H1 (cell line): ENCODE results near the gene LAMA4. TPM values are rescaled to one million over a fixed set of nuclear protein-coding genes. Genes with fewer than 3 reads are reported as not detected.

Experiments used
- CTCF ChIA-PET: fragments of 300-600 bp; sonication (Branson Sonifier 250); formaldehyde crosslinking; loops from one replicate; lab custom pipeline; 2021; ENCODE audit not compliant: partially characterized antibody; lab: Charles Lee
- POLR2A ChIA-PET: fragments of 300-600 bp; sonication (Branson Sonifier 250); formaldehyde crosslinking; loops from one replicate; lab custom pipeline; 2021; ENCODE audit warnings: inconsistent platforms; ENCODE audit not compliant: partially characterized antibody; lab: Charles Lee
- DNase-seq, 2 experiments: peaks; one replicate each; pipeline versions ENCODE4 v3.0.0 to v3.0.0-alpha.2; 2010 to 2022; ENCODE audit warnings: low spot score in 2 of 2, low read depth in 1 of 2, mixed read lengths in 1 of 2
- FAIRE-seq: peaks from 2 replicates; lab custom pipeline; 2011; peaks lifted over from hg19 to GRCh38; lab: Jason Lieb, UNC
- H2AFZ ChIP-seq: 2 replicates; pipeline ENCODE4 v1.8.1; 2012; ENCODE audit warnings: low read length, inconsistent platforms
- H2AK5ac ChIP-seq: 2 replicates; pipeline ENCODE4 v1.6.1; 2013; ENCODE audit warnings: low read depth, low read length
- H2BK120ac ChIP-seq: replicated peaks from 2 replicates; pipeline ENCODE3; 2013; ENCODE audit warnings: low read depth, low read length, inconsistent platforms
- H2BK12ac ChIP-seq: 2 replicates; pipeline ENCODE4 v1.6.1; 2013; ENCODE audit warnings: low read depth, low read length
- H2BK15ac ChIP-seq: 2 replicates; pipeline ENCODE4 v1.6.1; 2013; ENCODE audit warnings: low read length
- H2BK20ac ChIP-seq: 2 replicates; pipeline ENCODE4 v1.6.1; 2013; ENCODE audit warnings: low read length
- H2BK5ac ChIP-seq: 2 replicates; pipeline ENCODE4 v1.6.1; 2013; ENCODE audit warnings: low read depth, low read length
- H3K14ac ChIP-seq: 2 replicates; pipeline ENCODE4 v1.6.1; 2013; ENCODE audit warnings: inconsistent platforms; ENCODE audit not compliant: insufficient read length
- H3K18ac ChIP-seq: 2 replicates; pipeline ENCODE4 v1.6.1; 2013; ENCODE audit warnings: low read length; ENCODE audit errors: extremely low read depth
- H3K23ac ChIP-seq: 2 replicates; pipeline ENCODE4 v1.6.1; 2013; ENCODE audit warnings: inconsistent platforms; ENCODE audit not compliant: insufficient read length
- H3K23me2 ChIP-seq: 2 replicates; pipeline ENCODE4 v1.6.1; 2013; ENCODE audit warnings: low read depth, low read length
- H3K27ac ChIP-seq: 2 replicates; pipeline ENCODE4 v1.6.1; 2011; ENCODE audit warnings: low read depth, low read length, inconsistent platforms
- H3K27me3 ChIP-seq, 4 experiments: replicated peaks in 1 of 4; 1 replicate in 1 of 4; 2 replicates in 3 of 4; pipeline versions ENCODE4 v1.6.1 to v1.8.1; 2011 to 2013; ENCODE audit warnings: low read length in 3 of 4, mild to moderate bottlenecking in 3 of 4, inconsistent platforms in 2 of 4, mixed read lengths in 2 of 4, moderate library complexity in 1 of 4; ENCODE audit not compliant: control insufficient read depth in 3 of 4, insufficient read depth in 3 of 4; ENCODE audit errors: extremely low read depth in 1 of 4
- H3K36me3 ChIP-seq, 4 experiments: 2 replicates each; pipeline versions ENCODE4 v1.6.1 to v1.8.1; 2011 to 2013; ENCODE audit warnings: mild to moderate bottlenecking in 4 of 4, low read length in 3 of 4, moderate library complexity in 2 of 4, control low read depth in 1 of 4, inconsistent platforms in 1 of 4; ENCODE audit not compliant: insufficient read depth in 4 of 4, control insufficient read depth in 2 of 4
- H3K4ac ChIP-seq: replicated peaks from 2 replicates; pipeline ENCODE3; 2013; ENCODE audit warnings: low read length, low read depth, mixed read lengths, inconsistent platforms; ENCODE audit not compliant: insufficient read length
- H3K4me1 ChIP-seq, 4 experiments: replicated peaks in 1 of 4; 1 replicate in 1 of 4; 2 replicates in 3 of 4; pipeline versions ENCODE4 v1.6.1 to v1.8.1; 2011 to 2013; ENCODE audit warnings: low read length in 3 of 4, inconsistent platforms in 2 of 4, mixed read lengths in 1 of 4; ENCODE audit not compliant: insufficient read depth in 4 of 4, control insufficient read depth in 3 of 4
- H3K4me2 ChIP-seq, 2 experiments: 2 replicates each; pipeline versions ENCODE4 v1.6.1 to v1.8.1; 2011 to 2013; ENCODE audit warnings: low read depth in 2 of 2, low read length in 2 of 2, control low read depth in 1 of 2, inconsistent platforms in 1 of 2, mild to moderate bottlenecking in 1 of 2; ENCODE audit not compliant: insufficient read depth in 1 of 2
- H3K4me3 ChIP-seq, 4 experiments: fragments of 200-600, 300-600 bp in 1 of 4; sonication (generic), shearing (Covaris generic), sonication (Bioruptor Twin) in 1 of 4; 2 replicates each; pipeline versions ENCODE4 v1.5.1 to v1.8.1; 2011 to 2016; ENCODE audit warnings: low read length in 4 of 4, low read depth in 3 of 4, control low read depth in 2 of 4, inconsistent platforms in 2 of 4, mild to moderate bottlenecking in 2 of 4, mixed read lengths in 1 of 4, moderate library complexity in 1 of 4; ENCODE audit not compliant: insufficient read depth in 2 of 4; ENCODE audit errors: extremely low read depth in 1 of 4
- H3K56ac ChIP-seq: replicated peaks from 2 replicates; pipeline ENCODE3; 2013; ENCODE audit warnings: low read depth, mild to moderate bottlenecking, mixed read lengths, low read length, inconsistent platforms; ENCODE audit not compliant: insufficient read length
- H3K79me1 ChIP-seq: 2 replicates; pipeline ENCODE4 v1.6.1; 2013; ENCODE audit warnings: low read depth, low read length, control low read depth
- H3K79me2 ChIP-seq, 2 experiments: 2 replicates each; pipeline versions ENCODE4 v1.6.1 to v1.8.1; 2012 to 2013; ENCODE audit warnings: low read length in 2 of 2, mild to moderate bottlenecking in 2 of 2, inconsistent platforms in 1 of 2; ENCODE audit not compliant: insufficient read depth in 2 of 2, control insufficient read depth in 1 of 2
- H3K9ac ChIP-seq, 4 experiments: replicated peaks in 1 of 4; 1 replicate in 1 of 4; 2 replicates in 3 of 4; pipeline versions ENCODE4 v1.6.1 to v1.8.1; 2011 to 2013; ENCODE audit warnings: low read depth in 3 of 4, low read length in 3 of 4, control low read depth in 2 of 4, mild to moderate bottlenecking in 2 of 4, moderate library complexity in 2 of 4, inconsistent platforms in 1 of 4; ENCODE audit errors: extremely low read depth in 1 of 4
- H3K9me3 ChIP-seq, 2 experiments: 2 replicates each; pipeline versions ENCODE4 v1.6.1 to v1.8.1; 2012 to 2013; ENCODE audit warnings: mild to moderate bottlenecking in 2 of 2, moderate library complexity in 2 of 2, control low read depth in 1 of 2, inconsistent platforms in 1 of 2, low read depth in 1 of 2, low read length in 1 of 2, mixed read lengths in 1 of 2; ENCODE audit not compliant: insufficient read depth in 2 of 2
- H4K20me1 ChIP-seq, 2 experiments: replicated peaks in 1 of 2; 2 replicates each; pipeline versions ENCODE3 to v1.8.1; 2011 to 2013; ENCODE audit warnings: inconsistent platforms in 2 of 2, low read length in 2 of 2, mild to moderate bottlenecking in 1 of 2; ENCODE audit not compliant: insufficient read depth in 2 of 2, control insufficient read depth in 1 of 2
- H4K5ac ChIP-seq: 2 replicates; pipeline ENCODE4 v1.6.1; 2013; ENCODE audit warnings: low read length, low read depth, mixed read lengths, inconsistent platforms; ENCODE audit not compliant: insufficient read length
- H4K8ac ChIP-seq: 2 replicates; pipeline ENCODE4 v1.8.0; 2013; ENCODE audit warnings: mild to moderate bottlenecking, moderate library complexity, low read length, inconsistent platforms; ENCODE audit not compliant: insufficient read depth; ENCODE audit errors: extremely low read depth
- H4K91ac ChIP-seq: replicated peaks from 2 replicates; pipeline ENCODE3; 2013; ENCODE audit warnings: low read length, mixed read lengths, inconsistent platforms; ENCODE audit not compliant: insufficient read length
- BRCA1 ChIP-seq: IDR thresholded peaks from 2 replicates; pipeline ENCODE4 v1.6.1; 2012; ENCODE audit warnings: low read depth, low read length, improper control_type of control experiment
- RAD21 ChIP-seq, 2 experiments: IDR thresholded peaks in 1 of 2; conservative IDR thresholded peaks in 1 of 2; 2 replicates each; pipeline ENCODE4 v1.6.1; 2011; ENCODE audit warnings: low read depth in 2 of 2, low read length in 2 of 2, improper control_type of control experiment in 1 of 2, inconsistent platforms in 1 of 2, mild to moderate bottlenecking in 1 of 2, moderate library complexity in 1 of 2
- SP1 ChIP-seq: IDR thresholded peaks from 2 replicates; pipeline ENCODE4 v1.6.1; 2011; ENCODE audit warnings: low read depth, low read length
- YY1 ChIP-seq: IDR thresholded peaks from 2 replicates; pipeline ENCODE4 v1.6.1; 2011; ENCODE audit warnings: low read depth, mild to moderate bottlenecking, low read length
- WGBS, 2 experiments: shearing (Covaris generic) in 1 of 2; methylation state at CpG; one replicate each; pipeline versions ENCODE4 v1.1.6 to v1.1.7; 2013 to 2015; ENCODE audit warnings: low lambda C conversion rate in 2 of 2, mixed read lengths in 2 of 2, inconsistent platforms in 1 of 2, low coverage in 1 of 2, missing lambda C conversion rate in 1 of 2; ENCODE audit not compliant: insufficient replicate concordance in 2 of 2, insufficient coverage in 1 of 2, insufficient read length in 1 of 2; ENCODE audit errors: extremely low coverage in 1 of 2, missing lambda C conversion rate in 1 of 2; 5-methylcytosine and 5-hydroxymethylcytosine counted together
- polyA plus RNA-seq, 7 experiments: library from polyadenylated mRNA; depleted of rRNA in 3 of 7; stranded (reverse) in 5 of 7; unstranded in 2 of 7; fragments of >200 nt in 5 of 7; fragments of 200-250 nt in 2 of 7; gene quantifications; 1 replicate in 5 of 7; 2 replicates in 1 of 7; 4 replicates in 1 of 7; pipeline versions ENCODE4 v1.2.1 to v1.2.3, GENCODE V29; 2011 to 2013; ENCODE audit warnings: missing spikeins in 2 of 7, mixed read lengths in 2 of 7
- total RNA-seq: library from RNA; stranded (reverse); fragmentation: NEBNext Ultra II Directional; extraction: Animal tissue kit (Norgen Biotek cat#: 25700); gene quantifications from 2 replicates; pipeline ENCODE4 v1.2.1, GENCODE V29; 2021
- TF ChIP-seq, protein P1 (sequence below), 3 experiments: IDR thresholded peaks; 1 replicate in 2 of 3; 2 replicates in 1 of 3; pipeline versions ENCODE4 v1.5.1 to v1.6.1; 2011; ENCODE audit warnings: low read length in 3 of 3, mild to moderate bottlenecking in 3 of 3, inconsistent platforms in 2 of 3, low read depth in 1 of 3, moderate library complexity in 1 of 3; ENCODE audit not compliant: insufficient read depth in 1 of 3; ENCODE audit errors: control extremely low read depth in 1 of 3

LAMA4 gene
- total and polyA plus RNA-seq, 2 of the 8 experiments (the other 6 are each of a cell fraction or from before 2014, with no cell fraction given) = 0.95 to 1.5 TPM

DNA sequence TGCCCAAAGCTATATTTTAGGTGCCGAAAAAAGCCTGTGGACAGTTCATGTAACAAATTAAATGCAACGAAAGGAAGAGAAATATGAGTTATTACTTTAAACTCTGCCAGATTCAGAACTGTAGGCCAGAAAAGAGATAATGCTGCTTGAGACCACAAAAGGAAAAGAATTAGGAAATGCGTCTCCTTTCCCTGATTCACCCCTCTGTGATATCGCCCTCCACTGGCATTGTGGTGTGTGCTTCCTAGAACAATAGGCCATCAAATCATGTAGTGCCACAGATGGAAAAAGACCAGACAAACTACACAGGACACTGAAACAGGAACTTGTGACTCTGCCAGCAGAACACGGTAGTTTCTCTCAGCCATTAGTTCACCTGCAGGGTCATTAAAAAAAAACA lies 14.7 kb upstream of the LAMA4 start:
- Histone ChIP-seq H3K4me2 (no peak overlapping the region), H2BK5ac (no peak overlapping the region), H3K23ac (no peak overlapping the region), H2AK5ac (no peak overlapping the region), H3K4me1 (no peaks in the 10 kb centered on the region), H3K79me2 (no peaks in the 10 kb centered on the region), H3K9me3 (no peaks in the 10 kb centered on the region), H4K91ac (no peak overlapping the region), H3K23me2 (no peaks in the 10 kb centered on the region), H3K4me3 (no peak overlapping the region), H4K8ac (no peak overlapping the region), H2BK12ac (no peak overlapping the region), H2BK20ac (no peak overlapping the region), H2BK120ac (no peak overlapping the region), H2AFZ (no peak overlapping the region), H3K9ac (no peak overlapping the region), H3K4ac (no peak overlapping the region), H3K27me3 (no peaks in the 10 kb centered on the region), H4K20me1 (no peaks in the 10 kb centered on the region), H3K79me1 (no peaks in the 10 kb centered on the region), H2BK15ac (no peak overlapping the region), H3K27ac (no peak overlapping the region), H3K36me3 (no peaks in the 10 kb centered on the region), H4K5ac (no peak overlapping the region), H3K18ac (no peak overlapping the region), H3K14ac (no peak overlapping the region), H3K56ac (no peak overlapping the region)
- CTCF ChIA-PET = interaction anchor here (0.7 to 3.6 kb wide), 23 partner anchors 10 to 666 kb away, joined by 3 to 33 read pairs (median 5); partner anchors contain the start of gene LAMA4
- 77% methylated on average over 5 of the region's 5 CpGs; no CpG with 5 or more reads in 1 of the 2 experiments for WGBS, 2 experiments
- FAIRE-seq (peak; percentile 13), DNase-seq (no peak)
- TF ChIP-seq, protein P1, sequence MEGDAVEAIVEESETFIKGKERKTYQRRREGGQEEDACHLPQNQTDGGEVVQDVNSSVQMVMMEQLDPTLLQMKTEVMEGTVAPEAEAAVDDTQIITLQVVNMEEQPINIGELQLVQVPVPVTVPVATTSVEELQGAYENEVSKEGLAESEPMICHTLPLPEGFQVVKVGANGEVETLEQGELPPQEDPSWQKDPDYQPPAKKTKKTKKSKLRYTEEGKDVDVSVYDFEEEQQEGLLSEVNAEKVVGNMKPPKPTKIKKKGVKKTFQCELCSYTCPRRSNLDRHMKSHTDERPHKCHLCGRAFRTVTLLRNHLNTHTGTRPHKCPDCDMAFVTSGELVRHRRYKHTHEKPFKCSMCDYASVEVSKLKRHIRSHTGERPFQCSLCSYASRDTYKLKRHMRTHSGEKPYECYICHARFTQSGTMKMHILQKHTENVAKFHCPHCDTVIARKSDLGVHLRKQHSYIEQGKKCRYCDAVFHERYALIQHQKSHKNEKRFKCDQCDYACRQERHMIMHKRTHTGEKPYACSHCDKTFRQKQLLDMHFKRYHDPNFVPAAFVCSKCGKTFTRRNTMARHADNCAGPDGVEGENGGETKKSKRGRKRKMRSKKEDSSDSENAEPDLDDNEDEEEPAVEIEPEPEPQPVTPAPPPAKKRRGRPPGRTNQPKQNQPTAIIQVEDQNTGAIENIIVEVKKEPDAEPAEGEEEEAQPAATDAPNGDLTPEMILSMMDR (IDR thresholded peaks at IDR 0.05; ENCODE audit: control extremely low read depth in 1 of 3, insufficient read depth in 1 of 3, low read depth in 1 of 3, low read length in 3 of 3) = peak in 2 of 3 experiments; percentile 39 to 45; a peak in 2 of 4 replicates
- no peak for TF ChIP-seq YY1
- no peak for TF ChIP-seq SP1
- TF ChIP-seq BRCA1 = no peak
- TF ChIP-seq RAD21 (IDR thresholded peaks at IDR 0.05 in 1 of 2, conservative IDR thresholded peaks at IDR 0.05 in 1 of 2; ENCODE audit: low read depth in 2 of 2, low read length in 2 of 2) = peak; percentile 48 to 55
- POLR2A ChIA-PET = no interaction called here
